MM.1S (cell line): ENCODE results near the gene SCUBE2.

ENCODE experiments used
- CTCF ChIP-seq: fragments of 300-600 bp; sonication (generic); IDR thresholded peaks from 2 replicates; pipeline ENCODE4 v1.5.1; 2016; ENCODE audit warnings: antibody characterized with exemption, low read length, mixed read lengths
- EZH2 ChIP-seq: fragments of 300-600 bp; sonication (generic); optimal IDR thresholded peaks from 2 replicates; pipeline ENCODE3; 2017; ENCODE audit warnings: low read depth, mild to moderate bottlenecking, antibody characterized with exemption, low read length, mixed read lengths
- EZH2phosphoT487 ChIP-seq: fragments of 300-600 bp; sonication (generic); IDR thresholded peaks from 2 replicates; pipeline ENCODE4 v1.6.1; 2018; ENCODE audit warnings: antibody characterized with exemption, low read length

GRCh38 chr11:8973121-8973520, 118.3 kb downstream of the SCUBE2 start:
- TF ChIP-seq CTCF (no peak), EZH2 (no peak), EZH2phosphoT487 (no peak)
